Left lung (tissue), 10 donors: ENCODE data around the gene FBXO5. TPM values are rescaled to one million over a fixed set of nuclear protein-coding genes. Genes with fewer than 3 reads are reported as not detected.
"Not testable (repeated sequence)": the region's sequence is repeated elsewhere in the genome, so short reads cannot be mapped to it uniquely, and the experiment has no call there.

Experiments used
- ATAC-seq: fragments of 200-7000 bp; cut with Tn5 transposase; one replicate; pipeline ENCODE4 v1.9.1; 2020; ENCODE audit warnings: moderate library complexity
- DNase-seq, 4 donors: peaks; one replicate each; pipeline ENCODE4 v3.0.0-alpha.2; 2013 to 2020
- H3K27ac ChIP-seq, 2 donors: fragments of 200-600 bp; sonication (generic) in 1 of 2; one replicate each; pipeline versions ENCODE4 v1.5.0 to v1.8.0; 2020 to 2021
- H3K27me3 ChIP-seq, 2 donors: fragments of 200-600 bp; sonication (generic) in 1 of 2; one replicate each; pipeline versions ENCODE4 v1.5.0 to v1.8.0; 2020 to 2021
- H3K36me3 ChIP-seq, 2 donors: fragments of 200-600 bp; sonication (generic) in 1 of 2; one replicate each; pipeline versions ENCODE4 v1.5.0 to v1.8.0; 2020 to 2021
- H3K4me1 ChIP-seq, 2 donors: fragments of 200-600 bp; one replicate each; pipeline ENCODE4 v1.8.0; 2021
- H3K4me3 ChIP-seq, 2 donors: fragments of 200-600 bp; sonication (generic) in 1 of 2; one replicate each; pipeline versions ENCODE4 v1.5.0 to v1.8.0; 2020 to 2021; ENCODE audit warnings: mild to moderate bottlenecking in 1 of 2
- H3K9me3 ChIP-seq, 2 donors: fragments of 200-600 bp; sonication (generic) in 1 of 2; one replicate each; pipeline versions ENCODE4 v1.5.0 to v1.8.0; 2020 to 2021
- CTCF ChIP-seq, 2 donors: fragments of 200-600 bp; sonication (generic) in 1 of 2; IDR thresholded peaks; one replicate each; pipeline versions ENCODE4 v1.5.0 to v1.8.0; 2021; ENCODE audit warnings: antibody characterized with exemption in 2 of 2
- intact Hi-C, 2 donors: fragments of 100-400 bp; cut with DNase I; formaldehyde crosslinking; loops; one replicate each; pipeline versions ENCODE4 v1.11.2 to v1.14.2; 2022
- polyA plus RNA-seq, 6 donors: library from polyadenylated mRNA; unstranded; fragments of 120-200 nt; gene quantifications; one replicate each; pipeline ENCODE4 v1.2.1, GENCODE V29; 2013; ENCODE audit not compliant: insufficient read length in 6 of 6
- total RNA-seq, 2 donors: library from RNA; stranded (reverse); fragmentation: NEBNext Ultra II Directional; extraction: Animal tissue kit (Norgen Biotek cat#: 25700); gene quantifications; one replicate each; pipeline ENCODE4 v1.2.1, GENCODE V29; 2021
- donor health status: DM: no; HTN: yes; CAD: no.
- donor health status: DM: no; HTN: no; CAD: no.

FBXO5 gene
- total and polyA plus RNA-seq, 8 donors, result 6.4 to 38.2 (median 25.0) TPM

GRCh38 chr6:153003366-153003690 is 20.5 kb upstream of the FBXO5 start:
- Histone ChIP-seq H3K4me1 (peaks cover 11 to 32% of the 10 kb centered on the region in 2 donors), H3K9me3 (no peaks in the 10 kb centered on the region), H3K27me3 (no peaks in the 10 kb centered on the region), H3K4me3 (peak overlapping the region; percentile 59 to 71), H3K27ac (peak overlapping the region; percentile 88 to 89), H3K36me3 (peaks cover 0 to 2% of the 10 kb centered on the region in 2 donors)
- intact Hi-C loops, result no loop called here
- DNase-seq, result no peak
- ATAC-seq, result peak; percentile 20
- TF ChIP-seq CTCF (IDR thresholded peaks at IDR 0.05), result no peak

GRCh38 chr6:153002613-153003365 is 19.9 kb upstream of the FBXO5 start, which contains the start of gene MTRF1L:
Gene MTRF1L, minus strand, starts transcription at chr6:153002709. Its CDS starts 24 bp downstream, at chr6:153002685.
- H3K27ac ChIP-seq, result peak within 1 kb of the TSS; percentile 88 to 89
- H3K36me3 ChIP-seq, result peaks cover 0 to 7% of the 10 kb centered on the region in 2 donors
- no peaks in the 10 kb centered on the region for H3K27me3 ChIP-seq
- DNase-seq (peak; percentile 93 to 96 (median 96)), ATAC-seq (peak; percentile 98)
- TF ChIP-seq CTCF (IDR thresholded peaks at IDR 0.05), result no peak
- no peaks in the 10 kb centered on the region for H3K9me3 ChIP-seq
- intact Hi-C loops, result no loop called here
- peaks cover 11 to 32% of the 10 kb centered on the region in 2 donors for H3K4me1 ChIP-seq
- peak within 1 kb of the TSS; percentile 59 to 71 for H3K4me3 ChIP-seq

- Histone ChIP-seq H3K36me3 (peaks cover 0 to 15% of the 10 kb centered on the region in 2 donors), H3K9me3 (no peaks in the 10 kb centered on the region), H3K4me3 (peak overlapping the region; percentile 59 to 71), H3K27me3 (no peaks in the 10 kb centered on the region), H3K27ac (peak overlapping the region; percentile 88 to 89), H3K4me1 (peaks cover 11 to 32% of the 10 kb centered on the region in 2 donors)
- intact Hi-C loops, result no loop called here
- DNase-seq, result peak in 1 of 4 donors; percentile 18
- peak in 1 of 2 donors; percentile 15 for TF ChIP-seq CTCF (IDR thresholded peaks at IDR 0.05)
- peak; percentile 9 for ATAC-seq
These were observed 19.1 kb upstream of the FBXO5 start for GRCh38 chr6:153001767-153002612.

GRCh38 chr6:153000790-153001189 is 17.9 kb upstream of the FBXO5 start:
- intact Hi-C loops, H3K27me3 ChIP-seq, H3K27ac ChIP-seq, H3K9me3 ChIP-seq, ATAC-seq, DNase-seq: not testable (repeated sequence)
- Histone ChIP-seq H3K4me3 (peak overlapping the region in 1 of 2 donors; percentile 71), H3K4me1 (peaks cover 11 to 32% of the 10 kb centered on the region in 2 donors), H3K36me3 (peaks cover 0 to 20% of the 10 kb centered on the region in 2 donors)

GRCh38 chr6:153000243-153000642 is 17.4 kb upstream of the FBXO5 start:
- Histone ChIP-seq H3K36me3 (peaks cover 0 to 20% of the 10 kb centered on the region in 2 donors), H3K27ac (no peak overlapping the region), H3K9me3 (no peaks in the 10 kb centered on the region), H3K27me3 (no peaks in the 10 kb centered on the region), H3K4me3 (no peak overlapping the region), H3K4me1 (peaks cover 11 to 32% of the 10 kb centered on the region in 2 donors)
- ATAC-seq (no peak), DNase-seq (no peak)
- intact Hi-C loops, result no loop called here
- no peak for TF ChIP-seq CTCF (IDR thresholded peaks at IDR 0.05)

GRCh38 chr6:152999538-152999937 is 16.7 kb upstream of the FBXO5 start:
- ATAC-seq, H3K9me3 ChIP-seq, H3K4me3 ChIP-seq, H3K27ac ChIP-seq, H3K27me3 ChIP-seq, DNase-seq, intact Hi-C loops: not testable (repeated sequence)
- Histone ChIP-seq H3K36me3 (peaks cover 0 to 24% of the 10 kb centered on the region in 2 donors), H3K4me1 (peaks cover 11 to 32% of the 10 kb centered on the region in 2 donors)
